OCI-LY7 (cell line): ENCODE data around the gene KCNIP3. TPM values are rescaled to one million over a fixed set of nuclear protein-coding genes. Genes with fewer than 3 reads are reported as not detected.
"Not testable (repeated sequence)": the region's sequence is repeated elsewhere in the genome, so short reads cannot be mapped to it uniquely, and the experiment has no call there.

Experiments
- BruUV-seq: library from RNA; stranded (reverse); fragments of 400-500 nt; replicated peaks from 2 replicates; lab custom pipeline; 2021; lab: Mats Ljungman, UMichigan
- CTCF ChIA-PET: fragments of 300-600 bp; sonication (Branson Sonifier 250); formaldehyde crosslinking; loops from one replicate; lab custom pipeline; 2022; ENCODE audit warnings: antibody characterized with exemption; ENCODE audit not compliant: unreplicated experiment; lab: Charles Lee
- POLR2A ChIA-PET: fragments of 300-600 bp; sonication (Branson Sonifier 250); formaldehyde crosslinking; loops from one replicate; lab custom pipeline; 2022; ENCODE audit warnings: antibody characterized with exemption; lab: Charles Lee
- DNase-seq: peaks from one replicate; pipeline ENCODE4 v3.0.0-alpha.2; 2015; ENCODE audit warnings: low spot score
- H2AFZ ChIP-seq: fragments of 200-600 bp; sonication (generic), shearing (Covaris generic); 2 replicates; pipeline ENCODE4 v1.6.1; 2014; ENCODE audit warnings: mild to moderate bottlenecking, antibody characterized with exemption, low read length, moderate library complexity
- H3K27ac ChIP-seq: fragments of 200-600 bp; sonication (generic); 2 replicates; pipeline ENCODE4 v1.5.1; 2014; ENCODE audit warnings: mixed run types, low read depth, mild to moderate bottlenecking, moderate library complexity, low read length, inconsistent platforms; ENCODE audit not compliant: poor library complexity, severe bottlenecking
- H3K36me3 ChIP-seq: fragments of 200-600 bp; sonication (generic); 2 replicates; pipeline ENCODE4 v1.6.1; 2014; ENCODE audit warnings: mild to moderate bottlenecking, antibody characterized with exemption, low read length, moderate library complexity, mixed read lengths; ENCODE audit not compliant: insufficient read depth
- H3K4me1 ChIP-seq: fragments of 200-600 bp; sonication (generic); 2 replicates; pipeline ENCODE4 v1.5.1; 2014; ENCODE audit warnings: mild to moderate bottlenecking, low read length; ENCODE audit not compliant: insufficient read depth, poor library complexity, severe bottlenecking
- H3K4me2 ChIP-seq: fragments of 200-600 bp; sonication (generic); 2 replicates; pipeline ENCODE4 v1.6.1; 2014; ENCODE audit warnings: mild to moderate bottlenecking, low read length
- H3K4me3 ChIP-seq: fragments of 200-600 bp; sonication (generic); 2 replicates; pipeline ENCODE4 v1.5.1; 2014; ENCODE audit warnings: mild to moderate bottlenecking, low read depth, low read length; ENCODE audit not compliant: poor library complexity, severe bottlenecking
- H3K79me2 ChIP-seq: fragments of 200-600 bp; sonication (generic); 2 replicates; pipeline ENCODE4 v1.6.1; 2016; ENCODE audit warnings: low read depth, mild to moderate bottlenecking, low read length, moderate library complexity, mixed read lengths; ENCODE audit not compliant: insufficient read depth
- H3K9me2 ChIP-seq: fragments of 200-600 bp; sonication (generic); 2 replicates; pipeline ENCODE4 v1.6.1; 2016; ENCODE audit warnings: mild to moderate bottlenecking, low read length, mixed read lengths; ENCODE audit not compliant: insufficient read depth
- H3K9me3 ChIP-seq: fragments of 200-600 bp; sonication (generic); 2 replicates; pipeline ENCODE4 v1.6.1; 2014; ENCODE audit warnings: mild to moderate bottlenecking, mixed run types, low read length, mixed read lengths
- H4K20me1 ChIP-seq: fragments of 200-600 bp; sonication (generic); 2 replicates; pipeline ENCODE4 v1.6.1; 2014; ENCODE audit warnings: mild to moderate bottlenecking, antibody characterized with exemption, low read length, moderate library complexity, mixed read lengths; ENCODE audit not compliant: insufficient read depth
- CTCF ChIP-seq: fragments of 200-600 bp; sonication (generic); conservative IDR thresholded peaks from 2 replicates; pipeline ENCODE4 v1.5.1; 2014; ENCODE audit warnings: mild to moderate bottlenecking, antibody characterized with exemption, low read length, moderate library complexity, mixed read lengths
- EZH2phosphoT487 ChIP-seq: fragments of 200-600 bp; sonication (generic); IDR thresholded peaks from 2 replicates; pipeline ENCODE4 v1.6.1; 2018; ENCODE audit warnings: low read depth, borderline replicate concordance, mild to moderate bottlenecking, mixed run types, antibody characterized with exemption, low read length, moderate library complexity, mixed read lengths
- intact Hi-C: fragments of 100-400 bp; cut with micrococcal nuclease; formaldehyde crosslinking; loops from one replicate; pipeline ENCODE4 v1.10.0; 2022; ENCODE audit not compliant: unreplicated experiment
- total RNA-seq, 2 experiments: library from RNA; depleted of rRNA in 1 of 2; stranded (reverse); fragments of >200 nt in 1 of 2; shearing (Covaris generic) in 1 of 2; gene quantifications; 2 replicates each; pipeline ENCODE4 v1.2.3, GENCODE V29; 2014 to 2022

Gene KCNIP3
- total RNA-seq, 2 experiments from 2014 or later = not detected

- Histone ChIP-seq H3K36me3 (no peaks in the 10 kb centered on the region), H3K9me2 (no peaks in the 10 kb centered on the region), H3K4me3 (no peak overlapping the region), H2AFZ (no peak overlapping the region), H3K4me1 (no peaks in the 10 kb centered on the region), H3K9me3 (no peaks in the 10 kb centered on the region), H3K27ac (no peak overlapping the region), H3K4me2 (no peak overlapping the region), H4K20me1 (no peaks in the 10 kb centered on the region), H3K79me2 (no peaks in the 10 kb centered on the region)
- no peak for DNase-seq
- intact Hi-C loops = no loop called here
- POLR2A ChIA-PET = no interaction called here
- TF ChIP-seq CTCF (no peak), EZH2phosphoT487 (no peak)
- CTCF ChIA-PET = no interaction called here
- no TSS peak for BruUV-seq
Measured at GRCh38 chr2:95353613-95354468, 56.7 kb downstream of the KCNIP3 start.

DNA sequence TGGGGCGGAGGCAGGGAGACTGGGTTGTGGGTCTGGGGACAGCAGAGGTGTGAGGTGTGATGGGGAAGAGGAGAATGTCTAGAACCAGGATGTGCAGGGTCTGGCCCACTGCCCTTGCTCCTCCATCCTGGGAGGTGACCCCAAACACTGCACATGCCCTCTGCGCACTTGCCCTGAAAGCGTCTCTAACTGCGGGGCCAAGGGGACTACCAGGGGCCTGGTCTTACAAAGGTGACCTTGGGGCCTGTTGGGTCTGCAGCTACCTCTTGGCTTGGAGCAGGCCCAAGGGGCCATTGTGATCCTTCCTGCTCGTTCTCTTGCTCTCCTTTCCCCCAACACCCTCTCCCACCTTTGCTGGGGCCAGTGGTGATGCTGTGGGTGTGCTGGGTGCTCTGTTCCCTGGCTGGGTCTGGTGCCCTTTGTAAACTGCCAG, 57.3 kb downstream of the KCNIP3 start:
- Histone ChIP-seq H3K79me2 (no peaks in the 10 kb centered on the region), H3K9me2 (no peaks in the 10 kb centered on the region), H3K4me3 (no peak overlapping the region), H3K9me3 (no peaks in the 10 kb centered on the region), H3K4me1 (no peaks in the 10 kb centered on the region), H3K27ac (no peak overlapping the region), H2AFZ (no peak overlapping the region), H3K4me2 (no peak overlapping the region), H4K20me1 (no peaks in the 10 kb centered on the region), H3K36me3 (no peaks in the 10 kb centered on the region)
- ChIA-PET CTCF (no interaction called here), POLR2A (no interaction called here)
- DNase-seq = no peak
- no TSS peak for BruUV-seq
- TF ChIP-seq CTCF (no peak), EZH2phosphoT487 (no peak)
- intact Hi-C loops = no loop called here

GRCh38 chr2:95354925-95355324, 57.8 kb downstream of the KCNIP3 start:
- H3K4me3 ChIP-seq = no peak overlapping the region
- no peak overlapping the region for H3K27ac ChIP-seq
- no peak overlapping the region for H3K4me2 ChIP-seq
- TF ChIP-seq EZH2phosphoT487 (no peak), CTCF (no peak)
- H3K9me3 ChIP-seq = no peaks in the 10 kb centered on the region
- no peak for DNase-seq
- no peaks in the 10 kb centered on the region for H3K79me2 ChIP-seq
- no peaks in the 10 kb centered on the region for H3K9me2 ChIP-seq
- BruUV-seq = no TSS peak
- ChIA-PET CTCF (no interaction called here), POLR2A (no interaction called here)
- no peaks in the 10 kb centered on the region for H4K20me1 ChIP-seq
- H3K4me1 ChIP-seq = no peaks in the 10 kb centered on the region
- H2AFZ ChIP-seq = no peak overlapping the region
- intact Hi-C loops = no loop called here
- H3K36me3 ChIP-seq = no peaks in the 10 kb centered on the region

DNA sequence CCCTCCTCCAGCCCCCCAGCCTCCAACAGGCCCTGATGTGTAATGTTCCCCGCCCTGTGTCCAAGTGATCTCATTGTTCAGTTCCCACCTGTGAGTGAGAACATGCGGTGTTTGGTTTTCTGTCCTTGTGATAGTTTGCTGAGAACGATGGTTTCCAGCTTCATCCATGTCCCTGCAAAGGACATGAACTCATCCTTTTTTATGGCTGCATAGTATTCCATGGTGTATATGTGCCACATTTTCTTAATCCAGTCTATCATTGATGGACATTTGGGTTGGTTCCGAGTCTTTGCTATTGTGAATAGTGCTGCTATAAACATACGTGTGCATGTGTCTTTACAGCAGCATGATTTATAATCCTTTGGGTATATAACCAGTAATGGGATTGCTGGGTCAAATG, 58.3 kb downstream of the KCNIP3 start:
- H3K79me2 ChIP-seq, CTCF ChIA-PET, intact Hi-C loops, H3K4me2 ChIP-seq, DNase-seq, H3K4me1 ChIP-seq, H3K4me3 ChIP-seq, H3K9me3 ChIP-seq, H3K27ac ChIP-seq, H4K20me1 ChIP-seq, H3K9me2 ChIP-seq, POLR2A ChIA-PET, H3K36me3 ChIP-seq, BruUV-seq, H2AFZ ChIP-seq: not testable (repeated sequence)
